ENCODE measurements around the gene PDE12.

- TF ChIP-seq POLR2AphosphoS5 (IDR thresholded peaks at IDR 0.05; ENCODE audit: borderline replicate concordance, low read depth, low read length) = no peak
- TF ChIP-seq EZH2 (IDR thresholded peaks at IDR 0.05) = no peak
- no peak for TF ChIP-seq FOXP2 (optimal IDR thresholded peaks at IDR 0.05; ENCODE audit: control extremely low read depth, extremely low read length, insufficient read depth)
Measured at GRCh38 chr3:57570878-57571277, 14.8 kb downstream of the PDE12 start.

Measured in SK-N-MC (cell line).